ENCODE measurements around the gene GRM1. TPM values are rescaled to one million over a fixed set of nuclear protein-coding genes. Genes with fewer than 3 reads are reported as not detected.

Gene GRM1
- total RNA-seq, 1 experiment from 2014 or later = not detected

DNA sequence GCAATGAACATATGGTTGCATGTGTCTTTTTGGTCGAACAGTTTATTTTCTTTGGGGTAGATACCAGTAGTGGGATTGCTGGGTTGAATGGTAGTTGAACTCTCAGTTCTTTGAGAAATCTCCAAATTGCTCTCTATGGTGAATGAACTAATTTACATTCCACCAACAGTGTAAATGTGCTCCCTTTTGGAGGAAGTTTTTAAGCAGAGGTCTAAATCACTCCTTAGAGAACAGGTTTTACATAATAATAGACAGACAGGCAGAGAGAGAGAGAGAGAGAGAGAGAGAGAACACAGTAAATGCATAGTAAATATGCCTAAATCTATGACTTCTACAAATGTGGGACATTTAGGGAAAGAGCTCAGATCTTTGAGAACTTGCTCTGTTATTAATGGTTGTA, 37.6 kb downstream of the GRM1 start:
- Histone ChIP-seq H3K4me1 (no peaks in the 10 kb centered on the region), H3K27me3 (no peaks in the 10 kb centered on the region; the same call in 1 of the 2 replicates), H3K36me3 (no peaks in the 10 kb centered on the region), H3K9me3 (replicated peaks) (no peaks in the 10 kb centered on the region), H3K27ac (no peak overlapping the region), H3K4me3 (no peak overlapping the region)
- DNase-seq = no peak

DNA sequence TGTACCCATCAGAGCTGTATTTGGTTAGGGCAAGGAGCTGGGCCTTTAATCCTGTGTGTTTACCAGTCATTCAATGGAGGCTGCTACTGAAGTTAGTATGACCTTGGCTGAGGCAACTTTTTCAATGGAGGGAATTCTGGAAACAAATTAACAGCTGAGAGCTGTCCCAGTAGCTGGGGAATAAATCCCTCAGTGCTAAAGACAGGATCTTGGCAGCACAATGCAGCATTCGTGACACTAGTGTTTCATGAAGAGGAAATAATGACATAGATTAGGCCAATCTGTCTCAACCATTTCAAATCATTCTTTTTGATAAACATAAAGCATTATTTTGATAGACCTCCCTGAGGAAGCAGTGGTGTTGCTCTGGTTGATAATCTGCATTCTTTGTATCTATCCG, 42.9 kb downstream of the GRM1 start:
- Histone ChIP-seq H3K27ac (no peak overlapping the region), H3K36me3 (no peaks in the 10 kb centered on the region), H3K9me3 (replicated peaks) (no peaks in the 10 kb centered on the region; the same call in 1 of the 2 replicates), H3K4me1 (no peaks in the 10 kb centered on the region), H3K4me3 (no peak overlapping the region), H3K27me3 (no peaks in the 10 kb centered on the region; the same call in 1 of the 2 replicates)
- DNase-seq = no peak

DNA sequence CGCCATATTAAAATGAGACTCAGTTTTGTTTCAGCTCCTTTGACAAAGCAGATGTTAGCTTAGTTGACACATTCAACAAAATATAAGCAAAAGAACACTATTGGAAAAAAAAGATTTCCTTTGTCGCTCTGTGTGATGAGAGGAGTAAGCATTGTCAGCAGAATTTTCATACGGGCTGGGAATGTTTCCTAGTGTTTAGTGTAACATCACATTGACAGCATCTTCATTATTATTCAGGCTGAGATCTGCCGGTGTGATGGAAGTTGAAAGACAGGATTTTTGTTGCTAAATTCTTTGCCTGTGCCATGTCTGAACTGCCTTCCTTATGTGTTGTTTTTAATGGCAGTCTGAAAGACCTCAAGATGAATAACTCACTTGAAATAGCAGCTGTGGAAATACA, 49.1 kb downstream of the GRM1 start:
- Histone ChIP-seq H3K9me3 (replicated peaks) (no peaks in the 10 kb centered on the region; the same call in 1 of the 2 replicates), H3K27me3 (no peaks in the 10 kb centered on the region), H3K4me1 (no peaks in the 10 kb centered on the region), H3K36me3 (no peaks in the 10 kb centered on the region), H3K27ac (no peak overlapping the region), H3K4me3 (no peak overlapping the region)
- no peak for DNase-seq

- no peaks in the 10 kb centered on the region for H3K9me3 ChIP-seq (replicated peaks)
- H3K27ac ChIP-seq = no peak overlapping the region
- H3K36me3 ChIP-seq = no peaks in the 10 kb centered on the region
- H3K4me1 ChIP-seq = no peaks in the 10 kb centered on the region
- H3K4me3 ChIP-seq = no peak overlapping the region
- H3K27me3 ChIP-seq = 0 out of 2 replicates have a peak, but pooled peaks cover 6% of the 10 kb centered on the region
- peak in 1 of 2 experiments; percentile 10 for DNase-seq
Observed at GRCh38 chr6:146087386-146087785, 58.5 kb downstream of the GRM1 start.

DNA sequence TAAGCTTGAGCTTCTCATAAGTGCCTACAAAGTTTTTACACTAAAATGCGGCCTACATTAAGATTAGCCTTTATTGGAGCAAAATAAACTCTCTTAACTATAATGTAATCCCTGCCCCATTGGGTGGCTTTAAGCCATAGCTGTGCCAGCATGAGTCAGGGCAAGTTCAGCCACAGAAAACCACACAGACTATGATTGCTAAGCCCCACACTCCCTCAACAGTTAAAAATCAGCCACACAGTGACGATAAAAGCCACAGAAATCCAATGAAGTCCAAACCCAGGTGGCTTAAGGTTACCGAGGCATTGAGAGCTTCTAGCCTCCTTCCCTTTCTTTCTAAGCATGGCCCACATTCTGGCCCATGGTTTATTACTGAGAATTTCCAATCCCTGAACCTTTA, 61.6 kb downstream of the GRM1 start:
- peak in 1 of 2 experiments; percentile 25 for DNase-seq
- H3K27me3 ChIP-seq = 0 out of 2 replicates have a peak, but pooled peaks cover 3% of the 10 kb centered on the region
- H3K9me3 ChIP-seq (replicated peaks) = no peaks in the 10 kb centered on the region
- no peaks in the 10 kb centered on the region for H3K4me1 ChIP-seq
- no peaks in the 10 kb centered on the region for H3K36me3 ChIP-seq
- no peak overlapping the region for H3K27ac ChIP-seq
- H3K4me3 ChIP-seq = no peak overlapping the region

DNA sequence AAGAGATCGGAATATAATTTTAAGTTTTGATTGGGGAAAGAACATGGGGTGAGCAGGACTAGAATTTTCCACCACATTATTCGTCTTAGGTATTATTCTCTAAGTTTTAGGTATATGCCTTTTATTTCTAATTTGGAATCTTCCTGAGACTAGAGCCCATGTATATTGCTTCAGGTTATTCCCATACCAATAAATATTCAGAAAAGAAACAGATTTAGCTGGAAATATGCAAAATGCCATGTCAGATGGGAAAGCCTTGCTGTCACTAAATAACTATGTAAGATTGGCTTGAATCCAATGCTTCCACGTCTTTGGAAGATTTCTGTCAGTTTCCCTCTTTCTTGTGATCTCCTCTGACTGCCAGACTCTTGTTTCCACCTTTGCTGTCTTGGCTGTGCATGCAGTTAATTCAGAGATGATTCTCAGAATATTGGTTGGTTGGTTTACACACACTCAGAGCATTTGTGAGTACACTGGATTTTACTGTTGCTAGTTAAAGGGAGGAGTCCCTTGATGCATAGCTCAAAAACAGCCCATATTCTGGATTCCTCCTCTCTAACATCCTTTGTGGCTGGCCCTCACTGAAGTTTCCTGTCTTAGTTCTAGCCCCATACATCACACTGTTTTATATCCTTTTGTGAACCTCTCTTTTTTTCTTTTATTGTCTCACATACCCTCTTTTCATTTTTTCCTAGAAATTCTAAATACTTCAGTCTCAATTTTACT, 64.3 kb downstream of the GRM1 start:
- no peaks in the 10 kb centered on the region for H3K27me3 ChIP-seq
- no peak for DNase-seq
- no peaks in the 10 kb centered on the region for H3K9me3 ChIP-seq (replicated peaks)
- H3K4me3 ChIP-seq = no peak overlapping the region
- H3K4me1 ChIP-seq = no peaks in the 10 kb centered on the region
- no peaks in the 10 kb centered on the region for H3K36me3 ChIP-seq
- no peak overlapping the region for H3K27ac ChIP-seq

DNA sequence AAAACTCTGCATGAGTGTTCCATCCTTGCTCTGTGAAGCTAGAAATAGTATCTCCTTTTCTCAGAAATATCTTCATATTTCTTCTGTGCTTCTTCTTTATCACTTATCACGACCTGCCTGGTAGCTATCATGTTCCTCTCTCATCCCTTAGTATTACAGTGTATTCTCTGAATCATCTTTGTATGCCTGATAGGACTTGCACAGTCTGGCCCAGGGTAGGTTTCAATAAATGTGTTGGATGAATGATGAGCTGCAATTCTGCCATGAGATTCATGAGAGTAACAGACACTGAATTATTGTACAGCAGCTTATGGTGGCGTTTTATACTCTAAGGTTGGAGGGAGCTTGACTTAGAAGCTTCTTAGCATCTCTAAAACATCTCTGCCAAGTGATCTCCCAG, 66.6 kb downstream of the GRM1 start:
- no peaks in the 10 kb centered on the region for H3K27me3 ChIP-seq
- H3K27ac ChIP-seq = no peak overlapping the region
- no peaks in the 10 kb centered on the region for H3K36me3 ChIP-seq
- DNase-seq = no peak
- no peaks in the 10 kb centered on the region for H3K9me3 ChIP-seq (replicated peaks)
- H3K4me1 ChIP-seq = no peaks in the 10 kb centered on the region
- no peak overlapping the region for H3K4me3 ChIP-seq

GRCh38 chr6:146097586-146097985, 68.7 kb downstream of the GRM1 start:
- Histone ChIP-seq H3K27ac (no peak overlapping the region), H3K4me1 (no peaks in the 10 kb centered on the region), H3K36me3 (no peaks in the 10 kb centered on the region), H3K9me3 (replicated peaks) (no peaks in the 10 kb centered on the region), H3K4me3 (no peak overlapping the region), H3K27me3 (no peaks in the 10 kb centered on the region)
- no peak for DNase-seq

- Histone ChIP-seq H3K27ac (no peak overlapping the region), H3K4me1 (no peaks in the 10 kb centered on the region), H3K9me3 (replicated peaks) (no peaks in the 10 kb centered on the region), H3K36me3 (no peaks in the 10 kb centered on the region), H3K4me3 (no peak overlapping the region), H3K27me3 (no peaks in the 10 kb centered on the region)
- peak in 1 of 2 experiments; percentile 4 for DNase-seq
Observed at GRCh38 chr6:146100776-146101175, 71.9 kb downstream of the GRM1 start.

- Histone ChIP-seq H3K9me3 (replicated peaks) (no peaks in the 10 kb centered on the region), H3K36me3 (no peaks in the 10 kb centered on the region), H3K4me3 (no peak overlapping the region), H3K27me3 (no peaks in the 10 kb centered on the region), H3K27ac (no peak overlapping the region), H3K4me1 (no peaks in the 10 kb centered on the region)
- no peak for DNase-seq
Observed at GRCh38 chr6:146103416-146104072, 74.7 kb downstream of the GRM1 start.

- H3K4me3 ChIP-seq = no peak overlapping the region
- no peak overlapping the region for H3K27ac ChIP-seq
- DNase-seq = no peak
- H3K27me3 ChIP-seq = no peaks in the 10 kb centered on the region
- H3K4me1 ChIP-seq = no peaks in the 10 kb centered on the region
- H3K9me3 ChIP-seq (replicated peaks) = no peaks in the 10 kb centered on the region
- H3K36me3 ChIP-seq = no peaks in the 10 kb centered on the region
Observed at GRCh38 chr6:146106532-146106931, 77.7 kb downstream of the GRM1 start.

- H3K27ac ChIP-seq = no peak overlapping the region
- no peak for DNase-seq
- H3K9me3 ChIP-seq (replicated peaks) = no peaks in the 10 kb centered on the region
- H3K4me1 ChIP-seq = no peaks in the 10 kb centered on the region
- H3K27me3 ChIP-seq = no peaks in the 10 kb centered on the region
- H3K36me3 ChIP-seq = no peaks in the 10 kb centered on the region
- H3K4me3 ChIP-seq = no peak overlapping the region
Observed at GRCh38 chr6:146110990-146111389, 82.1 kb downstream of the GRM1 start.

DNA sequence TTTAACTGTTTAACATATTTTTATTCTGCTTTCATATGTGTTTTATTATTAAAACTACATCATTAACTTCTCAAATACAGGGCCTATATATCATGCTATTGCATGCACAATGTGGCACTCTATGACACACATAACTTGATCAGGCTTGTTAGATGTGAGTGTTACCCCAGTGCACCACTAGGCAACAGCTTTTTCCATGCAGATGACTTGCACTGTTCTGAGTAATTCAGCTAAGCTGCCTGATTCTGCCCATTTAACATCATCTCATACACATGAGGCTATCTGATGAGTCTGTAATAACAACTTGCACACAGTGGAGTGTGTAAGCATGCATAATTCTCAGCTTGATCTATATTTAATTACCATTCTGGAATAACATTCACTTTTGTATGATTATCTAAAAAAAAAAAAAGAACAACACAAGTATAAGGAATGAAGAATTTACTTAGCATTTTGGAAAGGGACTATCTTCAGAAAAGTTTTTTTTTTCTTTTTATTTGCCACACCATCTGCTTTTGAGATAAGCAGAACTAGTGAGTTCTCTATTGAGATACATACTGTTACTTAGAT, 83.1 kb downstream of the GRM1 start:
- Histone ChIP-seq H3K27ac (no peak overlapping the region), H3K9me3 (replicated peaks) (no peaks in the 10 kb centered on the region), H3K4me1 (no peaks in the 10 kb centered on the region), H3K4me3 (no peak overlapping the region), H3K36me3 (no peaks in the 10 kb centered on the region), H3K27me3 (no peaks in the 10 kb centered on the region)
- no peak for DNase-seq

- H3K27ac ChIP-seq = no peak overlapping the region
- H3K36me3 ChIP-seq = no peaks in the 10 kb centered on the region
- no peaks in the 10 kb centered on the region for H3K27me3 ChIP-seq
- no peaks in the 10 kb centered on the region for H3K9me3 ChIP-seq (replicated peaks)
- no peak overlapping the region for H3K4me3 ChIP-seq
- no peaks in the 10 kb centered on the region for H3K4me1 ChIP-seq
- no peak for DNase-seq
Observed at GRCh38 chr6:146113084-146113623, 84.3 kb downstream of the GRM1 start.

- Histone ChIP-seq H3K27me3 (no peaks in the 10 kb centered on the region), H3K27ac (no peak overlapping the region), H3K9me3 (replicated peaks) (no peaks in the 10 kb centered on the region; the same call in 1 of the 2 replicates), H3K4me3 (no peak overlapping the region), H3K36me3 (no peaks in the 10 kb centered on the region), H3K4me1 (no peaks in the 10 kb centered on the region)
- DNase-seq = no peak
Observed at GRCh38 chr6:146123616-146124015, 94.8 kb downstream of the GRM1 start.

Measured in SJCRH30 (cell line).